Right lobe of liver (tissue), 6 donors: ENCODE data around the gene MRPS26. TPM values are rescaled to one million over a fixed set of nuclear protein-coding genes. Genes with fewer than 3 reads are reported as not detected.

Experiments
- ATAC-seq, 4 donors: fragments of 200-7000 bp; cut with Tn5 transposase; one replicate each; pipeline ENCODE4 v1.9.1; 2020; ENCODE audit warnings: mild to moderate bottlenecking in 4 of 4, moderate library complexity in 4 of 4
- DNase-seq, 3 donors: peaks; one replicate each; pipeline ENCODE4 v3.0.0-alpha.2; 2020
- H3K27ac ChIP-seq, 3 donors: fragments of 200-600 bp; one replicate each; pipeline ENCODE4 v1.8.0; 2022
- H3K27me3 ChIP-seq, 2 donors: fragments of 200-600 bp; one replicate each; pipeline ENCODE4 v1.8.0; 2022
- H3K36me3 ChIP-seq, 4 donors: fragments of 200-600 bp; sonication (generic) in 1 of 4; one replicate each; pipeline versions ENCODE4 v1.5.1 to v1.8.0; 2017 to 2022; ENCODE audit warnings: control low read depth in 1 of 4
- H3K4me1 ChIP-seq, 4 donors: fragments of 200-600 bp; sonication (generic) in 1 of 4; one replicate each; pipeline versions ENCODE4 v1.5.1 to v1.8.0; 2017 to 2022; ENCODE audit warnings: control low read depth in 1 of 4
- H3K4me3 ChIP-seq, 3 donors: fragments of 200-600 bp; one replicate each; pipeline ENCODE4 v1.8.0; 2022
- H3K9me3 ChIP-seq, 4 donors: fragments of 200-600 bp; sonication (generic) in 1 of 4; one replicate each; pipeline versions ENCODE4 v1.5.1 to v1.8.0; 2017 to 2022; ENCODE audit warnings: control low read depth in 1 of 4
- CTCF ChIP-seq, 4 donors: fragments of 200-600 bp in 3 of 4; fragments of 450-650 bp in 1 of 4; IDR thresholded peaks; one replicate each; pipeline versions ENCODE4 v1.5.1 to v1.8.0; 2016 to 2022; ENCODE audit warnings: antibody characterized with exemption in 4 of 4, mild to moderate bottlenecking in 2 of 4
- POLR2A ChIP-seq: fragments of 450-650 bp; IDR thresholded peaks from one replicate; pipeline ENCODE4 v1.6.1; 2017; ENCODE audit warnings: antibody characterized with exemption, mild to moderate bottlenecking
- WGBS: methylation state at CpG from one replicate; pipeline ENCODE4 v1.1.6; 2018; ENCODE audit warnings: low coverage, low lambda C conversion rate; ENCODE audit not compliant: insufficient coverage; ENCODE audit errors: missing lambda C conversion rate; 5-methylcytosine and 5-hydroxymethylcytosine counted together
- intact Hi-C, 2 donors: fragments of 100-400 bp; cut with DNase I; formaldehyde crosslinking; loops; one replicate each; pipeline versions ENCODE4 v1.11.2 to v1.14.1; 2022
- total RNA-seq, 6 experiments: library from RNA; depleted of rRNA in 2 of 6; stranded (reverse); fragments of >200 nt in 2 of 6; fragmentation: NEBNext Ultra II Directional in 3 of 6; extraction: Animal tissue kit (Norgen Biotek cat#: 25700) in 3 of 6; gene quantifications; one replicate each; pipeline versions ENCODE4 v1.1.0 to v1.2.4, GENCODE V29; 2016 to 2023
- donor health status: DM: no; HTN: yes; CAD: no.
- donor health status: DM: no; HTN: no; CAD: no.
- donor health status: DM: no; HTN: no; CAD: no.
- donor health status: DM: no; HTN: yes; CAD: no.
- donor health status: DM: no; HTN: yes; CAD: no.

The MRPS26 gene
- total RNA-seq, 6 experiments from 2014 or later, result 27.8 to 59.1 (median 38.0) TPM

DNA sequence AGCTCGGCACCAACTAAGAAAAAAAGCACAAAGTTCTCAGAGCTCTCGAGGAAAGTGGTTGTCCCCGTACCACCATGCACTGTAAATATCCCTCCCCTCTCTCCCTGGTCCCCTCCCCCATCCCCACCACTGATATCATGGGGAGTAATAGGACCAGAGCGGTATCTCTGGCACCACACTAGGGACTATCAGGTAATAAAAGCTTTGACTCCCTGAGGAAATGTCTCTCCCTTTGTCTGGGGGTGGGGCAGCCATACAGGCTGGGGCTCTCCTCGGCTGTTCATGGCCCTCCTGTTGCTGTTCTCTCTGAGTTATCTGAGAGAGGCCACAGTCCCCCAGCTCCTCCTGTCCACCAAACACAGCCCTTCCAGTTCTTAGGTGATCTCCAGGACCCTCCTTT lies 7.4 kb upstream of the MRPS26 start:
- no peaks in the 10 kb centered on the region for H3K27me3 ChIP-seq
- H3K4me1 ChIP-seq, result peaks cover 0 to 16% (median 3%) of the 10 kb centered on the region in 4 donors
- no peaks in the 10 kb centered on the region for H3K9me3 ChIP-seq
- 83% methylated on average over 3 of the region's 5 CpGs for WGBS
- DNase-seq (no peak), ATAC-seq (no peak)
- no peak overlapping the region for H3K27ac ChIP-seq
- intact Hi-C loops, result no loop called here
- H3K4me3 ChIP-seq, result no peak overlapping the region
- H3K36me3 ChIP-seq, result peaks cover 0 to 19% (median 6%) of the 10 kb centered on the region in 4 donors
- no peak for TF ChIP-seq CTCF (IDR thresholded peaks at IDR 0.05)
- TF ChIP-seq POLR2A, result no peak

DNA sequence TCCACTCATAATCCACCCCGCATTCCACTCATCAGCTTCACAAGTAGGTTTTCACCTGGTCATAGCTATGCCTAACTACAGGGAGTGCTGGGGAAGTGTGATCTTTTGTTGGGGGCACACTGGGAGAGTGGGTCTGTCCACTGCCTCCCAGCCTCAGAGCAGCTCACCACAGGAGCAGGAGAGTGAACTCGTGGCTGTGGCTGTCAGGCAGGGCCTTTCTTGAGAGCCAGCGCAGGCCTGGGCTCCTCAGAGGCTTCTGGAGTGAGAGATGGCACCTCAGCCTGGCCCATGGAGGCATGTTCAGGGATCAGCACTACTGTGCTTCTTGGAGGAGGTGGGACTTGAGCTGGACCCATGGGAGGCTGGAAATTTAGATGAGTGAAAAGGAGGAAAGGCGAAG lies 6.4 kb upstream of the MRPS26 start:
- ATAC-seq, result no peak
- no peaks in the 10 kb centered on the region for H3K9me3 ChIP-seq
- peaks cover 0 to 19% (median 6%) of the 10 kb centered on the region in 4 donors for H3K36me3 ChIP-seq

DNA sequence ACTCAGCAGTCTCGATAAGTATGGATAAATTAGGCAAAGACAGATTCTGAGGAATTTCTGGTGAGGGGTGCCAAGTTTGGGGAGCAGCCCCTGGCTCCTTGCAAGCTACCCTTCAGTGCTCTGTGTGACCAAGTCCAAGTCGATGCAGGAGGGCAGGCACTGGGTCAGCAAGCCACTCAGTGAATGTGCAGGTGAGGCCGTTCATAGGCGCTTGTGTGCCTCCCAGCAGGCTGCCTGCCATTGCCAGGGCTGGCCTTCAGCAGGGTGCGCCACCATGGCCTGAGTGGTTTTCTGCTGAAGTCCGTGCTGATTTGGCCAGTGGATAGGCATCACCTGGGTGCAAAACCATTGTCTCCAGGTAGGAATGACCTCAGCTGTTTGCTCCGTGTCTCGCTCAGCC lies 5.8 kb upstream of the MRPS26 start:
- Histone ChIP-seq H3K27ac (no peak overlapping the region), H3K4me1 (peaks cover 0 to 16% (median 3%) of the 10 kb centered on the region in 4 donors), H3K9me3 (no peaks in the 10 kb centered on the region), H3K4me3 (no peak overlapping the region), H3K36me3 (peaks cover 0 to 19% (median 6%) of the 10 kb centered on the region in 4 donors), H3K27me3 (no peaks in the 10 kb centered on the region)
- intact Hi-C loops, result loop anchor here in 1 of 2 donors (10.0 kb wide), 1 partner anchor 75 kb away; no protein-coding TSS in a partner anchor
- 86% methylated on average over 3 of the region's 8 CpGs for WGBS
- no peak for DNase-seq
- TF ChIP-seq CTCF (IDR thresholded peaks at IDR 0.05) (no peak), POLR2A (no peak)
- ATAC-seq, result no peak

More for the DNA sequence above, 6.4 kb upstream of the MRPS26 start:
- DNase-seq, result no peak
- no peak overlapping the region for H3K27ac ChIP-seq
- no peak for TF ChIP-seq POLR2A
- no peak for TF ChIP-seq CTCF (IDR thresholded peaks at IDR 0.05)
- WGBS, result 100% methylated on average over 2 of the region's 4 CpGs
- no peaks in the 10 kb centered on the region for H3K27me3 ChIP-seq
- no peak overlapping the region for H3K4me3 ChIP-seq
- H3K4me1 ChIP-seq, result peaks cover 0 to 16% (median 3%) of the 10 kb centered on the region in 4 donors
- intact Hi-C loops, result no loop called here

GRCh38 chr20:3041854-3042409 lies 3.9 kb upstream of the MRPS26 start:
- no peaks in the 10 kb centered on the region for H3K27me3 ChIP-seq
- H3K36me3 ChIP-seq, result peaks cover 0 to 8% (median 0%) of the 10 kb centered on the region in 4 donors
- peak in 3 of 4 donors; percentile 2 to 5 (median 4) for ATAC-seq
- peak overlapping the region; percentile 50 to 83 (median 59) for H3K27ac ChIP-seq
- H3K4me1 ChIP-seq, result peaks cover 0 to 20% (median 5%) of the 10 kb centered on the region in 4 donors
- no peaks in the 10 kb centered on the region for H3K9me3 ChIP-seq
- intact Hi-C loops, result loop anchor here in 1 of 2 donors (10.0 kb wide), 1 partner anchor 73 kb away; no protein-coding TSS in a partner anchor
- H3K4me3 ChIP-seq, result peak overlapping the region in 2 of 3 donors; percentile 31 to 50
- WGBS, result 9% methylated on average over 10 of the region's 10 CpGs
- TF ChIP-seq POLR2A (peak; percentile 14), CTCF (IDR thresholded peaks at IDR 0.05) (no peak)
- peak in 1 of 3 donors; percentile 62 for DNase-seq
